K562 (cell line): Measurements from ENCODE around the gene CTPS2. TPM values are rescaled to one million over a fixed set of nuclear protein-coding genes. Genes with fewer than 3 reads are reported as not detected.

Experiments
- ATAC-seq: fragments of 200-7000 bp; cut with Tn5 transposase; 3 replicates; pipeline ENCODE4 v1.9.1; 2020; ENCODE audit warnings: moderate library complexity
- BruUV-seq: library from RNA; stranded (reverse); fragments of 400-500 nt; replicated peaks from 2 replicates; lab custom pipeline; 2021; lab: Mats Ljungman, UMichigan
- CTCF ChIA-PET: fragments of 300-600 bp; formaldehyde crosslinking; extraction: SDS; loops from one replicate; lab custom pipeline; 2021; ENCODE audit warnings: low intra/inter-chr PET ratio; lab: Yijun Ruan, JAX
- POLR2A ChIA-PET: fragments of 300-600, 350-650 bp; sonication (Branson Sonifier 250); formaldehyde crosslinking; extraction: SDS; loops from one replicate; lab custom pipeline; 2021; ENCODE audit warnings: antibody characterized with exemption, inconsistent platforms; lab: Yijun Ruan, JAX
- DNase-seq, 4 experiments: peaks; one replicate each; pipeline versions ENCODE4 v3.0.0 to v3.0.0-alpha.2; 2011 to 2018; ENCODE audit warnings: low spot score in 3 of 4, mixed read lengths in 3 of 4; ENCODE audit errors: extremely low read depth in 1 of 4
- FAIRE-seq: peaks from 2 replicates; lab custom pipeline; 2011; peaks lifted over from hg19 to GRCh38; lab: Jason Lieb, UNC
- H2AFZ ChIP-seq: 2 replicates; pipeline ENCODE4 v1.6.0; 2011; ENCODE audit warnings: low read depth, low read length, control low read depth, inconsistent platforms
- H3K27ac ChIP-seq: fragments of 200-600 bp; 3 replicates; pipeline ENCODE4 v1.8.0; 2011; ENCODE audit warnings: low read depth, mild to moderate bottlenecking, control low read depth, inconsistent platforms, low read length, moderate library complexity, mixed read lengths; ENCODE audit errors: extremely low read depth
- H3K27me3 ChIP-seq, 2 experiments: fragments of 300-600 bp in 1 of 2; 2 replicates in 1 of 2; 3 replicates in 1 of 2; pipeline versions ENCODE4 v1.6.0 to v1.8.0; 2011; ENCODE audit warnings: inconsistent platforms in 2 of 2, low read length in 2 of 2, mild to moderate bottlenecking in 1 of 2, mixed read lengths in 1 of 2, moderate library complexity in 1 of 2; ENCODE audit not compliant: control insufficient read depth in 2 of 2, insufficient read depth in 2 of 2
- H3K36me3 ChIP-seq: fragments of 300-600 bp; 3 replicates; pipeline ENCODE4 v1.8.0; 2011; ENCODE audit warnings: mild to moderate bottlenecking, low read length, inconsistent platforms; ENCODE audit not compliant: control insufficient read depth, insufficient read depth
- H3K4me1 ChIP-seq, 2 experiments: fragments of 200-600 bp in 1 of 2; replicated peaks in 1 of 2; 2 replicates in 1 of 2; 3 replicates in 1 of 2; pipeline versions ENCODE4 v1.5.1 to v1.8.0; 2011; ENCODE audit warnings: inconsistent platforms in 2 of 2, low read length in 2 of 2, mild to moderate bottlenecking in 1 of 2, mixed read lengths in 1 of 2, moderate library complexity in 1 of 2; ENCODE audit not compliant: control insufficient read depth in 2 of 2, insufficient read depth in 2 of 2
- H3K4me2 ChIP-seq: 2 replicates; pipeline ENCODE4 v1.6.1; 2011; ENCODE audit warnings: low read length, control low read depth, inconsistent platforms, mixed read lengths; ENCODE audit not compliant: insufficient read depth
- H3K4me3 ChIP-seq: fragments of 200-600 bp; sonication (generic), shearing (Covaris generic); 2 replicates; pipeline ENCODE4 v1.5.1; 2016; ENCODE audit warnings: control low read depth, inconsistent platforms
- H3K79me2 ChIP-seq: fragments of 200-600 bp; 3 replicates; pipeline ENCODE4 v1.8.0; 2011; ENCODE audit warnings: low read length, inconsistent platforms; ENCODE audit not compliant: control insufficient read depth, insufficient read depth
- H3K9ac ChIP-seq, 2 experiments: 2 replicates each; pipeline versions ENCODE4 v1.6.0 to v1.6.1; 2011; ENCODE audit warnings: low read depth in 2 of 2, low read length in 2 of 2, control low read depth in 1 of 2, inconsistent platforms in 1 of 2, mild to moderate bottlenecking in 1 of 2, mixed read lengths in 1 of 2; ENCODE audit not compliant: insufficient read depth in 1 of 2
- H3K9me1 ChIP-seq: one replicate; pipeline ENCODE4 v1.6.0; 2011; ENCODE audit warnings: inconsistent platforms, mild to moderate bottlenecking, low read length, moderate library complexity; ENCODE audit not compliant: control insufficient read depth, insufficient read depth
- H3K9me3 ChIP-seq: replicated peaks from 2 replicates; pipeline ENCODE4 v1.5.1; 2011; ENCODE audit warnings: low read depth, low read length, inconsistent platforms; ENCODE audit not compliant: control insufficient read depth, insufficient read depth
- H4K20me1 ChIP-seq: replicated peaks from 2 replicates; pipeline ENCODE4 v1.6.1; 2011; ENCODE audit warnings: low read length, inconsistent platforms, mixed read lengths; ENCODE audit not compliant: control insufficient read depth, insufficient read depth
- CBFA2T3 ChIP-seq: fragments of 450-650 bp; IDR thresholded peaks from 2 replicates; pipeline ENCODE4 v1.6.1; 2017
- DACH1 ChIP-seq: fragments of 450-650 bp; IDR thresholded peaks from 2 replicates; pipeline ENCODE4 v1.6.1; 2018; ENCODE audit not compliant: partially characterized antibody
- GATA2 ChIP-seq: sonication (generic); formaldehyde crosslinking; IDR thresholded peaks from 2 replicates; pipeline ENCODE4 v1.4.0; 2020; ENCODE audit warnings: mild to moderate bottlenecking, missing genetic modification reagents
- ILF3 ChIP-seq: fragments of 450-650 bp; IDR thresholded peaks from 2 replicates; pipeline ENCODE4 v1.6.1; 2018; ENCODE audit warnings: antibody characterized with exemption, mild to moderate bottlenecking, moderate library complexity, borderline replicate concordance
- JUN ChIP-seq, 2 experiments: sonication (generic) in 1 of 2; formaldehyde crosslinking in 1 of 2; IDR thresholded peaks; 2 replicates each; pipeline versions ENCODE4 v1.6.1 to v1.8.0; 2012 to 2022; ENCODE audit warnings: borderline replicate concordance in 2 of 2, mild to moderate bottlenecking in 2 of 2, improper control_type of control experiment in 1 of 2, low read depth in 1 of 2, low read length in 1 of 2, missing genetic modification reagents in 1 of 2
- JUND ChIP-seq, 2 experiments: IDR thresholded peaks; 2 replicates in 1 of 2; 3 replicates in 1 of 2; pipeline ENCODE4 v1.6.1; 2011; ENCODE audit warnings: borderline replicate concordance in 2 of 2, low read depth in 2 of 2, low read length in 2 of 2, improper control_type of control experiment in 1 of 2, missing biosample characterization in 1 of 2, missing genetic modification characterization in 1 of 2, missing genetic modification reagents in 1 of 2
- KHSRP ChIP-seq: fragments of 450-650 bp; IDR thresholded peaks from 2 replicates; pipeline ENCODE4 v1.6.1; 2017
- NFXL1 ChIP-seq: fragments of 450-650 bp; formaldehyde crosslinking; IDR thresholded peaks from 2 replicates; pipeline ENCODE4 v1.4.0; 2021; ENCODE audit warnings: mild to moderate bottlenecking
- POLR3A ChIP-seq: IDR thresholded peaks from 2 replicates; pipeline ENCODE4 v1.6.1; 2011; ENCODE audit warnings: borderline replicate concordance, mild to moderate bottlenecking, moderate library complexity; ENCODE audit not compliant: insufficient read length, insufficient read depth; ENCODE audit errors: extremely low read depth
- U2AF2 ChIP-seq: fragments of 200-400 bp; formaldehyde crosslinking; optimal IDR thresholded peaks from 2 replicates; pipeline ENCODE3; 2017; ENCODE audit warnings: low read depth, mild to moderate bottlenecking, low read length
- ZNF707 ChIP-seq: fragments of 250-450 bp; sonication (Bioruptor Pico); conservative IDR thresholded peaks from 2 replicates; pipeline ENCODE4 v1.8.0; 2022; ENCODE audit warnings: inconsistent platforms, mild to moderate bottlenecking, moderate library complexity
- ZNF76 ChIP-seq: fragments of 250-450 bp; sonication (Bioruptor Pico); IDR thresholded peaks from 2 replicates; pipeline ENCODE4 v1.4.0; 2020; ENCODE audit warnings: mild to moderate bottlenecking, moderate library complexity, borderline replicate concordance
- ZZZ3 ChIP-seq: fragments of 450-650 bp; IDR thresholded peaks from 2 replicates; pipeline ENCODE4 v1.6.1; 2016; ENCODE audit warnings: antibody characterized with exemption, mild to moderate bottlenecking, moderate library complexity
- WGBS: fragments of 100-300 bp; shearing (Covaris generic); methylation state at CpG from one replicate; pipeline ENCODE4 v1.1.6; 2016; ENCODE audit warnings: low coverage, mixed read lengths; ENCODE audit not compliant: insufficient coverage; ENCODE audit errors: missing lambda C conversion rate; 5-methylcytosine and 5-hydroxymethylcytosine counted together
- in situ Hi-C: fragments of 300-500 bp; cut with MboI; formaldehyde crosslinking; loops from 4 replicates; pipeline ENCODE4 v1.15.0; 2018; ENCODE audit warnings: inconsistent platforms, mixed read lengths
- intact Hi-C: fragments of 100-400 bp; cut with micrococcal nuclease; formaldehyde crosslinking; loops from 2 replicates; pipeline ENCODE4 v1.14.2; 2022
- polyA plus RNA-seq, 8 experiments: library from polyadenylated mRNA; depleted of rRNA in 4 of 8; stranded (reverse) in 5 of 8; unstranded in 3 of 8; fragments of >200 nt; fragmentation: Nextera tagmentation in 2 of 8; fragmentation: Illumina TruSeq in 1 of 8; extraction: Ambion mirVana in 2 of 8; extraction: Trizol in 1 of 8; gene quantifications; 2 replicates each; pipeline versions ENCODE4 v1.2.1 to v1.2.3, GENCODE V29; 2011 to 2014; ENCODE audit warnings: inconsistent platforms in 1 of 8, missing spikeins in 1 of 8
- total RNA-seq, 7 experiments: library from RNA; depleted of rRNA in 6 of 7; stranded (reverse); fragments of >200 nt in 6 of 7; fragmentation: Illumina TruSeq in 2 of 7; extraction: Trizol in 2 of 7; gene quantifications; 2 replicates each; pipeline versions ENCODE4 v1.2.1 to v1.2.3, GENCODE V29; 2011 to 2021; ENCODE audit warnings: low replicate concordance in 1 of 7
- TF ChIP-seq, protein P1 (sequence below): fragments of 450-650 bp; formaldehyde crosslinking; IDR thresholded peaks from 2 replicates; pipeline ENCODE4 v1.4.0; 2020; ENCODE audit warnings: mild to moderate bottlenecking
- TF ChIP-seq, protein P2 (sequence below): fragments of 450-650 bp; IDR thresholded peaks from 2 replicates; pipeline ENCODE4 v1.6.1; 2016; ENCODE audit warnings: missing biosample characterization, missing genetic modification characterization
- TF ChIP-seq, protein P3 (sequence below): fragments of 250-450 bp; sonication (Bioruptor Pico); IDR thresholded peaks from 2 replicates; pipeline ENCODE4 v1.5.0; 2022; ENCODE audit warnings: mild to moderate bottlenecking

CTPS2 gene
- total and polyA plus RNA-seq, 9 of the 15 experiments (the other 6 are each of a cell fraction or from before 2014, with no cell fraction given): 5.4 to 19.5 (median 14.1) TPM

DNA sequence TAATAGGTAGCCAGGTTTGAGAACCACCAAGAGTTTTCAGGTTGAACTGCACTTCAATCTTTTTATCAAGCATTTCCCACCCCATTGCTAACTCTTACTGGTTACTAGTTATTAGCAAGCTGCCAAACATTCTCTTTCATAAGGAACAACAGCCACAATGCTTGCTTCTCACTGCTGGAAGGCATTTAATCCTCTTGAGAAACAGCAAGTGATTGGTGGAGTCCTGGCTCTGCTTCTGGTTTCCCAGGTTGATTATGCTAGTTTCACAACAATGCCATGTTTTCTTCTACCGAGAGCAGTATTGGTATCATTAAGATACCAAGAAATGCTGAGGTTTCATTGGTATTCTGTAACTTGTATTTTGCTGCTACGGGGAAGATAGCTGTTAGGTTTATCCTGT is 41.5 kb upstream of the CTPS2 start:
- no peaks in the 10 kb centered on the region for H3K27me3 ChIP-seq
- no peaks in the 10 kb centered on the region for H3K9me3 ChIP-seq
- ATAC-seq (no peak), DNase-seq (no peak), FAIRE-seq (no peak)
- no peak overlapping the region for H2AFZ ChIP-seq
- ChIA-PET CTCF (no interaction called here), POLR2A (interaction anchor here (0.6 to 1.3 kb wide), 5 partner anchors 10 to 1348 kb away, joined by 3 to 5 read pairs (median 3); no protein-coding TSS in a partner anchor)
- H3K36me3 ChIP-seq: peaks cover 60% of the 10 kb centered on the region
- H3K4me1 ChIP-seq: no peaks in the 10 kb centered on the region
- in situ Hi-C loops: no loop called here
- intact Hi-C loops: no loop called here
- no peak overlapping the region for H3K4me3 ChIP-seq
- no peak overlapping the region for H3K27ac ChIP-seq
- H3K9me1 ChIP-seq: no peaks in the 10 kb centered on the region
- BruUV-seq: no TSS peak
- WGBS: 86% methylated on average over 2 of the region's 2 CpGs
- no peaks in the 10 kb centered on the region; the same call in 2 of the 3 replicates for H3K79me2 ChIP-seq
- H3K9ac ChIP-seq: no peak overlapping the region
- TF ChIP-seq ZZZ3 (no peak), GATA2 (CRISPR knock-in tag) (no peak), CBFA2T3 (no peak), KHSRP (no peak), ZNF707 (CRISPR knock-in tag) (no peak), POLR3A (no peak), U2AF2 (no peak), NFXL1 (CRISPR knock-in tag) (no peak), DACH1 (no peak), ILF3 (no peak), JUN (IDR thresholded peaks at IDR 0.05; ENCODE audit: borderline replicate concordance, low read depth, low read length) (no peak), JUN (CRISPR knock-in tag; IDR thresholded peaks at IDR 0.05; ENCODE audit: borderline replicate concordance) (no peak), JUND (IDR thresholded peaks at IDR 0.05; ENCODE audit: borderline replicate concordance, low read depth, low read length) (no peak), JUND (tag; IDR thresholded peaks at IDR 0.05; ENCODE audit: borderline replicate concordance, low read depth, low read length) (no peak), ZNF76 (no peak)
- TF ChIP-seq, protein P1, sequence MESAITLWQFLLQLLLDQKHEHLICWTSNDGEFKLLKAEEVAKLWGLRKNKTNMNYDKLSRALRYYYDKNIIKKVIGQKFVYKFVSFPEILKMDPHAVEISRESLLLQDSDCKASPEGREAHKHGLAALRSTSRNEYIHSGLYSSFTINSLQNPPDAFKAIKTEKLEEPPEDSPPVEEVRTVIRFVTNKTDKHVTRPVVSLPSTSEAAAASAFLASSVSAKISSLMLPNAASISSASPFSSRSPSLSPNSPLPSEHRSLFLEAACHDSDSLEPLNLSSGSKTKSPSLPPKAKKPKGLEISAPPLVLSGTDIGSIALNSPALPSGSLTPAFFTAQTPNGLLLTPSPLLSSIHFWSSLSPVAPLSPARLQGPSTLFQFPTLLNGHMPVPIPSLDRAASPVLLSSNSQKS (CRISPR knock-in tag): no peak
- TF ChIP-seq, protein P2, sequence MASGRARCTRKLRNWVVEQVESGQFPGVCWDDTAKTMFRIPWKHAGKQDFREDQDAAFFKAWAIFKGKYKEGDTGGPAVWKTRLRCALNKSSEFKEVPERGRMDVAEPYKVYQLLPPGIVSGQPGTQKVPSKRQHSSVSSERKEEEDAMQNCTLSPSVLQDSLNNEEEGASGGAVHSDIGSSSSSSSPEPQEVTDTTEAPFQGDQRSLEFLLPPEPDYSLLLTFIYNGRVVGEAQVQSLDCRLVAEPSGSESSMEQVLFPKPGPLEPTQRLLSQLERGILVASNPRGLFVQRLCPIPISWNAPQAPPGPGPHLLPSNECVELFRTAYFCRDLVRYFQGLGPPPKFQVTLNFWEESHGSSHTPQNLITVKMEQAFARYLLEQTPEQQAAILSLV: no peak
- TF ChIP-seq, protein P3, sequence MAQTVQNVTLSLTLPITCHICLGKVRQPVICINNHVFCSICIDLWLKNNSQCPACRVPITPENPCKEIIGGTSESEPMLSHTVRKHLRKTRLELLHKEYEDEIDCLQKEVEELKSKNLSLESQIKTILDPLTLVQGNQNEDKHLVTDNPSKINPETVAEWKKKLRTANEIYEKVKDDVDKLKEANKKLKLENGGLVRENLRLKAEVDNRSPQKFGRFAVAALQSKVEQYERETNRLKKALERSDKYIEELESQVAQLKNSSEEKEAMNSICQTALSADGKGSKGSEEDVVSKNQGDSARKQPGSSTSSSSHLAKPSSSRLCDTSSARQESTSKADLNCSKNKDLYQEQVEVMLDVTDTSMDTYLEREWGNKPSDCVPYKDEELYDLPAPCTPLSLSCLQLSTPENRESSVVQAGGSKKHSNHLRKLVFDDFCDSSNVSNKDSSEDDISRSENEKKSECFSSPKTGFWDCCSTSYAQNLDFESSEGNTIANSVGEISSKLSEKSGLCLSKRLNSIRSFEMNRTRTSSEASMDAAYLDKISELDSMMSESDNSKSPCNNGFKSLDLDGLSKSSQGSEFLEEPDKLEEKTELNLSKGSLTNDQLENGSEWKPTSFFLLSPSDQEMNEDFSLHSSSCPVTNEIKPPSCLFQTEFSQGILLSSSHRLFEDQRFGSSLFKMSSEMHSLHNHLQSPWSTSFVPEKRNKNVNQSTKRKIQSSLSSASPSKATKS: no peak
- no peaks in the 10 kb centered on the region for H4K20me1 ChIP-seq
- H3K4me2 ChIP-seq: no peak overlapping the region
